ENCODE measurements around the gene FRMD4B. TPM values are rescaled to one million over a fixed set of nuclear protein-coding genes. Genes with fewer than 3 reads are reported as not detected.

Gene FRMD4B
- total RNA-seq, 4 donors from 2014 or later: 34.9 to 70.0 (median 38.5) TPM

DNA sequence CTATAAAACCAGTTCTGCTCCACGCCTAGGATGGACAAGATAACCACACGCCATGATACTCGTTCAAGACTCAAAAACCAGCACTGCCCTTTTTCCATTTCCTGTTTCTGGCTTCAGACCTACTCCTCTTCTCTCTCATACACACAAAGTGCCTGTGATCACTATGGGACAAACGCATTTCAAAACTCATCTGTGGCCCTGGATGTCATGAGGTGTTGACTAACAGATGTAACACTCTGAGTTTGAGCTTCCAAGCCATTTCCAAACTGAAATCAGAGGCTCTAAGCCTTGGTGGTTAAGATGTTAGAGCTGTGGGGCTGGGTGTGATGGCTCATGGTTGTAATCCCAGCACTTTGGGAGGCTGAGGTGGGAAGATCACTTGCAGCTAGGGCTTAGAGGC is 207.8 kb downstream of the FRMD4B start:
- TF ChIP-seq CTCF (IDR thresholded peaks at IDR 0.05; ENCODE audit: low read depth): no peak

DNA sequence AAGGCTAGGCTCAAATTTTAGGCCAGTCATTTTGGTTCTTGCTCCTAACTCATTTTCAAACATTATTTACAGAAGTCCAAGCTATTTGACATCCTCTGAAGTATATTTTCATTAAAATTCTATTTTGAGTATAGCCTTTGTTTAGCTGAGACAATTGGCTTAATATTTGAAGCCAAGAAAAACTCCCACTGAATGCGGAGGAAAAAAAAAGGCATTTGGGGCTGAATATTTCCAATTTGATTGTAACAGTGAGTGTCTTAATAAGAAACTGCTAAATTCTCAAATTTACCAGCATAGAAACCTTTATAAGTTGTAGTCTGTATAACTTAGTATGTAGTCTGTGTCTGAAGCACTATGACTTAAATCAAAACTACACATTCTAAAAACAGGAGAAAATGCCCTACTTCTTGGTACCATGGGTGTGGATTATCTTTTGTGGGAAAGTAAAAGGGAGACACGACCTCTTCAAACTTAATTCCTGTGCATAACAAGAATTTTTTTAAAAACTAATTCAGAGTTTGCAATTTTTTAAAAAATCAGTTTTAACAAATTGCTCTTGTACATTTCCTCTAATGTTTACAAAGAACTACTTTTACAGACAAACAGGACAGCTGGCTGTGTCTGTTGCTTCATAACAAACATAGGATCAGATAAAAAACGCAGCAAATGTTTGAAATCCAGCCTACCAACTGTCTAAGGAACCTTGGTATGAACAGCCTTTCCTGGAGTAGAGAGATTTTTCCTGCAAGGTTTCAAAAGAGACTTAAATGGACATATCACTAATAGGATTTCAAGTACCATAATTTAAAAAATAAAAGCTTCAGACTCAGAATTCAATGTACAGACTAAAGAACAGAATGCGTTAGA is 210.8 kb downstream of the FRMD4B start:
- TF ChIP-seq CTCF (IDR thresholded peaks at IDR 0.05; ENCODE audit: low read depth): no peak

DNA sequence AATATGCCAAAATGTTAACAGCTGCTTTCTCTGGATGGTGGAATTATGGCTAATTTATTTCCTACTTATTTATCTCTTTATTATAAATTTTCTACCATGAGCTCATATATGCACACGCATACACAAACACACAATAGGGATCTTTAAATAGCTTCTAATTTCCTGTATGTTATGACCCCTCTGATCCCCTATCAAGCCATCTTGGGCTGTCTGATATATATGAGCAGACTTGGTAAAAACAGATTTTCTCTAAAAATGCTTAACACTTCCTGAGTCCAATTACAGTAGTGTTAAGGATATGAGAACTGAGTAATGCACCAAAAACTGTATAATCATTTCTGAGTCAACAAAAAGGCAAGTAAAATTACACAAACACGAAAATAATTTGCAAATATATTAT is 211.4 kb downstream of the FRMD4B start:
- TF ChIP-seq CTCF (IDR thresholded peaks at IDR 0.05; ENCODE audit: low read depth): no peak

GRCh38 chr3:69172058-69172457 is 213.8 kb downstream of the FRMD4B start:
- TF ChIP-seq CTCF (IDR thresholded peaks at IDR 0.05; ENCODE audit: low read depth): no peak

GRCh38 chr3:69166446-69166845 is 219.4 kb downstream of the FRMD4B start:
- no peak for TF ChIP-seq CTCF (IDR thresholded peaks at IDR 0.05; ENCODE audit: low read depth)

DNA sequence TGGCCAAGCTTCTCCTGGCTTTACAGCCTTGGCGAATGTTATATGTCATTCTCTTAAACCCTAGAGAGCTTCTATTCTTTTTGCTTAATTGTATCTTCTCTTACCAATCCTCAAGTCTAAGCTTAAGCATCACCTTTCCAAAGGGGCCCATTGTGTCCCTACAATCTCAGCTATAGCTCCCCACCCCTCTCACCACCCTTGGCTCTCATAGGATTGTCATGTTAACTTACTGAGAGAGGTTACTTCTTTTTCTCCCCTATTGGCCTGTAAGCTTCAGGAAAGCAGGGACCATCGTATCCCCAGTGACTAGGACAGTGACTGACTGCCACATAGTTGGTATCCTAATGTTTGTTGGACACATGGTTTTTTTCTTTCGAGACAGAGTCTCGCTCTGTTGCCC is 220.1 kb downstream of the FRMD4B start:
- no peak for TF ChIP-seq CTCF (IDR thresholded peaks at IDR 0.05; ENCODE audit: low read depth)

GRCh38 chr3:69164296-69164695 is 221.6 kb downstream of the FRMD4B start:
- no peak for TF ChIP-seq CTCF (IDR thresholded peaks at IDR 0.05; ENCODE audit: low read depth)

Data from subcutaneous adipose tissue (tissue), 4 donors.